Liver (tissue), 9 donors: ENCODE results near the gene MEGF11. TPM values are rescaled to one million over a fixed set of nuclear protein-coding genes. Genes with fewer than 3 reads are reported as not detected.

Experiments
- DNase-seq: peaks from one replicate; pipeline ENCODE4 v3.0.0-alpha.2; 2017; ENCODE audit warnings: low spot score
- H3K27ac ChIP-seq, 2 donors: one replicate each; pipeline ENCODE4 v1.7.0; 2013; ENCODE audit warnings: inconsistent platforms in 2 of 2, low read length in 2 of 2, control low read depth in 1 of 2, low read depth in 1 of 2, mild to moderate bottlenecking in 1 of 2
- H3K27me3 ChIP-seq, 4 donors: one replicate each; pipeline versions ENCODE4 v1.6.1 to v1.7.0; 2013; ENCODE audit warnings: low read length in 3 of 4, inconsistent platforms in 1 of 4, mild to moderate bottlenecking in 1 of 4, moderate library complexity in 1 of 4; ENCODE audit not compliant: control insufficient read depth in 4 of 4, insufficient read depth in 4 of 4
- H3K36me3 ChIP-seq, 4 donors: one replicate each; pipeline versions ENCODE4 v1.6.1 to v1.7.0; 2013; ENCODE audit warnings: low read length in 3 of 4, mild to moderate bottlenecking in 3 of 4, low read depth in 1 of 4, moderate library complexity in 1 of 4; ENCODE audit not compliant: control insufficient read depth in 4 of 4, insufficient read depth in 3 of 4
- H3K4me1 ChIP-seq, 4 donors: one replicate each; pipeline versions ENCODE4 v1.6.1 to v1.7.0; 2013; ENCODE audit warnings: low read length in 3 of 4, mild to moderate bottlenecking in 3 of 4, moderate library complexity in 1 of 4; ENCODE audit not compliant: control insufficient read depth in 4 of 4, insufficient read depth in 4 of 4
- H3K4me3 ChIP-seq, 3 donors: one replicate each; pipeline versions ENCODE4 v1.6.1 to v1.7.0; 2013; ENCODE audit warnings: low read length in 3 of 3, control low read depth in 1 of 3, low read depth in 1 of 3, mild to moderate bottlenecking in 1 of 3
- H3K9ac ChIP-seq, 2 donors: one replicate each; pipeline ENCODE4 v1.7.0; 2013; ENCODE audit warnings: low read length in 2 of 2, mild to moderate bottlenecking in 2 of 2, moderate library complexity in 2 of 2, control low read depth in 1 of 2, low read depth in 1 of 2
- H3K9me3 ChIP-seq, 4 donors: one replicate each; pipeline versions ENCODE4 v1.6.1 to v1.7.0; 2013; ENCODE audit warnings: low read length in 3 of 4; ENCODE audit not compliant: control insufficient read depth in 4 of 4
- EGR1 ChIP-seq, 2 donors: IDR thresholded peaks; 2 replicates each; pipeline ENCODE4 v1.6.1; 2016 to 2018; ENCODE audit warnings: antibody characterized with exemption in 2 of 2, low read depth in 2 of 2
- FOXA1 ChIP-seq: IDR thresholded peaks from 2 replicates; pipeline ENCODE4 v1.6.1; 2016; ENCODE audit warnings: antibody characterized with exemption
- FOXA2 ChIP-seq: IDR thresholded peaks from 2 replicates; pipeline ENCODE4 v1.6.1; 2016; ENCODE audit warnings: antibody characterized with exemption
- GABPA ChIP-seq, 2 donors: IDR thresholded peaks in 1 of 2; conservative IDR thresholded peaks in 1 of 2; 2 replicates each; pipeline ENCODE4 v1.6.1; 2016; ENCODE audit warnings: antibody characterized with exemption in 2 of 2, mild to moderate bottlenecking in 1 of 2, moderate library complexity in 1 of 2
- HNF4A ChIP-seq, 2 donors: conservative IDR thresholded peaks; 2 replicates each; pipeline ENCODE4 v1.6.1; 2016; ENCODE audit warnings: antibody characterized with exemption in 2 of 2, mild to moderate bottlenecking in 2 of 2
- HNF4G ChIP-seq: IDR thresholded peaks from 2 replicates; pipeline ENCODE4 v1.6.1; 2016; ENCODE audit warnings: antibody characterized with exemption
- JUND ChIP-seq, 2 donors: IDR thresholded peaks; 2 replicates each; pipeline ENCODE4 v1.6.1; 2016; ENCODE audit warnings: antibody characterized with exemption in 2 of 2
- NR2F2 ChIP-seq: IDR thresholded peaks from 2 replicates; pipeline ENCODE4 v1.6.1; 2016; ENCODE audit warnings: antibody characterized with exemption
- RAD21 ChIP-seq, 2 donors: IDR thresholded peaks; 2 replicates each; pipeline ENCODE4 v1.6.1; 2016; ENCODE audit warnings: antibody characterized with exemption in 2 of 2, mild to moderate bottlenecking in 2 of 2
- RXRA ChIP-seq, 2 donors: IDR thresholded peaks; 2 replicates each; pipeline ENCODE4 v1.6.1; 2017 to 2018; ENCODE audit warnings: antibody characterized with exemption in 2 of 2, mild to moderate bottlenecking in 1 of 2
- SP1 ChIP-seq: IDR thresholded peaks from 2 replicates; pipeline ENCODE4 v1.6.1; 2018; ENCODE audit warnings: antibody characterized with exemption, mild to moderate bottlenecking
- TAF1 ChIP-seq: conservative IDR thresholded peaks from 2 replicates; pipeline ENCODE4 v1.6.1; 2016; ENCODE audit warnings: antibody characterized with exemption, mild to moderate bottlenecking
- YY1 ChIP-seq: IDR thresholded peaks from 2 replicates; pipeline ENCODE4 v1.6.1; 2016; ENCODE audit warnings: antibody characterized with exemption, mild to moderate bottlenecking
- WGBS: extraction: QIAGEN DNeasy Blood & Tissue Kit; methylation state at CpG from one replicate; pipeline ENCODE4 v1.1.7; 2013; 5-methylcytosine and 5-hydroxymethylcytosine counted together
- polyA plus RNA-seq, 2 donors: library from polyadenylated mRNA; stranded (reverse) in 1 of 2; unstranded in 1 of 2; fragments of 200-250 nt in 1 of 2; fragments of >200 nt in 1 of 2; fragmentation: Nextera tagmentation in 1 of 2; extraction: Ambion mirVana in 1 of 2; gene quantifications; one replicate each; pipeline versions ENCODE4 v1.2.1 to v1.2.3, GENCODE V29; 2013 to 2015
- total RNA-seq, 2 donors: library from RNA; depleted of rRNA; stranded (reverse); fragments of >200 nt; gene quantifications; one replicate each; pipeline ENCODE4 v1.2.3, GENCODE V29; 2014
- TF ChIP-seq, protein P1 (sequence below): fragments of 150-350 bp; IDR thresholded peaks from 2 replicates; pipeline ENCODE4 v1.5.1; 2017; ENCODE audit warnings: improper control_type of control experiment, low read depth, low read length; ENCODE audit not compliant: missing input control
- TF ChIP-seq, protein P2 (sequence below): IDR thresholded peaks from 2 replicates; pipeline ENCODE4 v1.6.1; 2016; ENCODE audit warnings: antibody characterized with exemption, mild to moderate bottlenecking
- TF ChIP-seq, protein P3 (sequence below): IDR thresholded peaks from 2 replicates; pipeline ENCODE4 v1.6.1; 2016; ENCODE audit warnings: antibody characterized with exemption
- TF ChIP-seq, protein P4 (sequence below): IDR thresholded peaks from 2 replicates; pipeline ENCODE4 v1.6.1; 2016; ENCODE audit warnings: antibody characterized with exemption
- TF ChIP-seq, protein P5 (sequence below): IDR thresholded peaks from 2 replicates; pipeline ENCODE4 v1.6.1; 2016; ENCODE audit warnings: antibody characterized with exemption
- donor health status: healthy.
- donor health status: healthy.
- donor health status: healthy.
- donor health status: healthy.
- donor health status: healthy.

The MEGF11 gene
- total and polyA plus RNA-seq, 4 donors, result under 0.01 to 0.51 (median 0.03) TPM; not detected in 1

DNA sequence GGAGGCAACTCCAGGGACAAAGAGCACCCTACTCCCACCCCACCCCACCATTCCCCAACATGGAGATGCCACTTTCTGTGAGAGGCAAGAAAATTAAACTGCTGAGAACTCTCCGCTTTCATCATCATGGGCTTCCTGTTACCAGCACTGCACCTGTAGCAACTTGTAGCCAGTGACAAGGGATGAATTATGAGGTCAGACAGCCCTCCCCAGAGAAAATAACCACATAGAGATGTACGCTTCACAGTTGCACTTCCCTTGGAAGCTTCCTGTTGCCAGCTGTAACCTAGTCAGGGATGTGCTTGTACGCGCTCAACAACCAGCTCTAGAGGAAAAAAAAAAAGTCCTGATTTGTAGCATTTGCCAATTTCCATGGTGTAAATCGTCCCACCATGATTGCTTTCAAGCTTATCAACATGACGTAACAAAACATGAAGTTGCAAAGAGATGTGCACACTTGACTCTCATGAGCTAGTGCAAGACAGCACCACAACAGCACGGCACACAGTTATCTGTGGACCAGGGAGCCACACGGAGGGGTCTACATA, 238.8 kb downstream of the MEGF11 start:
- Histone ChIP-seq H3K27ac (no peak overlapping the region), H3K27me3 (no peaks in the 10 kb centered on the region), H3K9ac (no peak overlapping the region), H3K36me3 (no peaks in the 10 kb centered on the region), H3K4me3 (no peak overlapping the region), H3K4me1 (no peaks in the 10 kb centered on the region), H3K9me3 (no peaks in the 10 kb centered on the region)
- DNase-seq, result no peak
- TF ChIP-seq TAF1 (no peak), HNF4A (conservative IDR thresholded peaks at IDR 0.05) (no peak), EGR1 (IDR thresholded peaks at IDR 0.05; ENCODE audit: low read depth in 2 of 2) (no peak), YY1 (no peak), SP1 (no peak), NR2F2 (no peak), RXRA (IDR thresholded peaks at IDR 0.05) (no peak), GABPA (IDR thresholded peaks at IDR 0.05 in 1 of 2, conservative IDR thresholded peaks at IDR 0.05 in 1 of 2) (no peak), JUND (IDR thresholded peaks at IDR 0.05) (no peak), HNF4G (no peak), FOXA1 (no peak), RAD21 (IDR thresholded peaks at IDR 0.05) (no peak), FOXA2 (no peak)
- TF ChIP-seq, protein P1, sequence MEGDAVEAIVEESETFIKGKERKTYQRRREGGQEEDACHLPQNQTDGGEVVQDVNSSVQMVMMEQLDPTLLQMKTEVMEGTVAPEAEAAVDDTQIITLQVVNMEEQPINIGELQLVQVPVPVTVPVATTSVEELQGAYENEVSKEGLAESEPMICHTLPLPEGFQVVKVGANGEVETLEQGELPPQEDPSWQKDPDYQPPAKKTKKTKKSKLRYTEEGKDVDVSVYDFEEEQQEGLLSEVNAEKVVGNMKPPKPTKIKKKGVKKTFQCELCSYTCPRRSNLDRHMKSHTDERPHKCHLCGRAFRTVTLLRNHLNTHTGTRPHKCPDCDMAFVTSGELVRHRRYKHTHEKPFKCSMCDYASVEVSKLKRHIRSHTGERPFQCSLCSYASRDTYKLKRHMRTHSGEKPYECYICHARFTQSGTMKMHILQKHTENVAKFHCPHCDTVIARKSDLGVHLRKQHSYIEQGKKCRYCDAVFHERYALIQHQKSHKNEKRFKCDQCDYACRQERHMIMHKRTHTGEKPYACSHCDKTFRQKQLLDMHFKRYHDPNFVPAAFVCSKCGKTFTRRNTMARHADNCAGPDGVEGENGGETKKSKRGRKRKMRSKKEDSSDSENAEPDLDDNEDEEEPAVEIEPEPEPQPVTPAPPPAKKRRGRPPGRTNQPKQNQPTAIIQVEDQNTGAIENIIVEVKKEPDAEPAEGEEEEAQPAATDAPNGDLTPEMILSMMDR, result no peak
- TF ChIP-seq, protein P2, sequence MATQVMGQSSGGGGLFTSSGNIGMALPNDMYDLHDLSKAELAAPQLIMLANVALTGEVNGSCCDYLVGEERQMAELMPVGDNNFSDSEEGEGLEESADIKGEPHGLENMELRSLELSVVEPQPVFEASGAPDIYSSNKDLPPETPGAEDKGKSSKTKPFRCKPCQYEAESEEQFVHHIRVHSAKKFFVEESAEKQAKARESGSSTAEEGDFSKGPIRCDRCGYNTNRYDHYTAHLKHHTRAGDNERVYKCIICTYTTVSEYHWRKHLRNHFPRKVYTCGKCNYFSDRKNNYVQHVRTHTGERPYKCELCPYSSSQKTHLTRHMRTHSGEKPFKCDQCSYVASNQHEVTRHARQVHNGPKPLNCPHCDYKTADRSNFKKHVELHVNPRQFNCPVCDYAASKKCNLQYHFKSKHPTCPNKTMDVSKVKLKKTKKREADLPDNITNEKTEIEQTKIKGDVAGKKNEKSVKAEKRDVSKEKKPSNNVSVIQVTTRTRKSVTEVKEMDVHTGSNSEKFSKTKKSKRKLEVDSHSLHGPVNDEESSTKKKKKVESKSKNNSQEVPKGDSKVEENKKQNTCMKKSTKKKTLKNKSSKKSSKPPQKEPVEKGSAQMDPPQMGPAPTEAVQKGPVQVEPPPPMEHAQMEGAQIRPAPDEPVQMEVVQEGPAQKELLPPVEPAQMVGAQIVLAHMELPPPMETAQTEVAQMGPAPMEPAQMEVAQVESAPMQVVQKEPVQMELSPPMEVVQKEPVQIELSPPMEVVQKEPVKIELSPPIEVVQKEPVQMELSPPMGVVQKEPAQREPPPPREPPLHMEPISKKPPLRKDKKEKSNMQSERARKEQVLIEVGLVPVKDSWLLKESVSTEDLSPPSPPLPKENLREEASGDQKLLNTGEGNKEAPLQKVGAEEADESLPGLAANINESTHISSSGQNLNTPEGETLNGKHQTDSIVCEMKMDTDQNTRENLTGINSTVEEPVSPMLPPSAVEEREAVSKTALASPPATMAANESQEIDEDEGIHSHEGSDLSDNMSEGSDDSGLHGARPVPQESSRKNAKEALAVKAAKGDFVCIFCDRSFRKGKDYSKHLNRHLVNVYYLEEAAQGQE, result no peak
- TF ChIP-seq, protein P3, sequence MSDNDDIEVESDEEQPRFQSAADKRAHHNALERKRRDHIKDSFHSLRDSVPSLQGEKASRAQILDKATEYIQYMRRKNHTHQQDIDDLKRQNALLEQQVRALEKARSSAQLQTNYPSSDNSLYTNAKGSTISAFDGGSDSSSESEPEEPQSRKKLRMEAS, result no peak
- TF ChIP-seq, protein P4, sequence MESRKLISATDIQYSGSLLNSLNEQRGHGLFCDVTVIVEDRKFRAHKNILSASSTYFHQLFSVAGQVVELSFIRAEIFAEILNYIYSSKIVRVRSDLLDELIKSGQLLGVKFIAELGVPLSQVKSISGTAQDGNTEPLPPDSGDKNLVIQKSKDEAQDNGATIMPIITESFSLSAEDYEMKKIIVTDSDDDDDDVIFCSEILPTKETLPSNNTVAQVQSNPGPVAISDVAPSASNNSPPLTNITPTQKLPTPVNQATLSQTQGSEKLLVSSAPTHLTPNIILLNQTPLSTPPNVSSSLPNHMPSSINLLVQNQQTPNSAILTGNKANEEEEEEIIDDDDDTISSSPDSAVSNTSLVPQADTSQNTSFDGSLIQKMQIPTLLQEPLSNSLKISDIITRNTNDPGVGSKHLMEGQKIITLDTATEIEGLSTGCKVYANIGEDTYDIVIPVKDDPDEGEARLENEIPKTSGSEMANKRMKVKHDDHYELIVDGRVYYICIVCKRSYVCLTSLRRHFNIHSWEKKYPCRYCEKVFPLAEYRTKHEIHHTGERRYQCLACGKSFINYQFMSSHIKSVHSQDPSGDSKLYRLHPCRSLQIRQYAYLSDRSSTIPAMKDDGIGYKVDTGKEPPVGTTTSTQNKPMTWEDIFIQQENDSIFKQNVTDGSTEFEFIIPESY, result no peak
- TF ChIP-seq, protein P5, sequence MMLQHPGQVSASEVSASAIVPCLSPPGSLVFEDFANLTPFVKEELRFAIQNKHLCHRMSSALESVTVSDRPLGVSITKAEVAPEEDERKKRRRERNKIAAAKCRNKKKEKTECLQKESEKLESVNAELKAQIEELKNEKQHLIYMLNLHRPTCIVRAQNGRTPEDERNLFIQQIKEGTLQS, result no peak
- WGBS, result 77% methylated on average over 8 of the region's 8 CpGs
